Skeletal muscle satellite cell (primary cell): ENCODE data around the gene DNMT3A. TPM values are rescaled to one million over a fixed set of nuclear protein-coding genes. Genes with fewer than 3 reads are reported as not detected.

Experiments
- H3K27me3 ChIP-seq: 2 replicates; pipeline ENCODE4 v1.7.0; 2013; ENCODE audit warnings: low read length; ENCODE audit not compliant: control insufficient read depth, insufficient read depth
- H3K36me3 ChIP-seq: 2 replicates; pipeline ENCODE4 v1.7.0; 2013; ENCODE audit warnings: mild to moderate bottlenecking, control low read depth, low read length; ENCODE audit not compliant: insufficient read depth
- H3K4me1 ChIP-seq: 2 replicates; pipeline ENCODE4 v1.7.0; 2013; ENCODE audit warnings: low read length; ENCODE audit not compliant: control insufficient read depth, insufficient read depth
- H3K4me2 ChIP-seq: 2 replicates; pipeline ENCODE4 v1.7.0; 2013; ENCODE audit warnings: mild to moderate bottlenecking, low read length
- H3K4me3 ChIP-seq: 2 replicates; pipeline ENCODE4 v1.7.0; 2013; ENCODE audit warnings: low read length
- H3K9ac ChIP-seq: 2 replicates; pipeline ENCODE4 v1.7.0; 2013; ENCODE audit warnings: mild to moderate bottlenecking, low read depth, low read length, moderate library complexity
- H3K9me3 ChIP-seq: replicated peaks from 2 replicates; pipeline ENCODE4 v1.7.0; 2013; ENCODE audit warnings: mild to moderate bottlenecking, control low read depth, low read length
- small RNA-seq: library from RNA; depleted of rRNA; stranded (forward); fragments of <200 nt; gene quantifications from one replicate; pipeline ENCODE3, GENCODE V24; 2012

The DNMT3A gene

GRCh38 chr2:25198209-25198525 is 143.6 kb downstream of the DNMT3A start:
- peaks cover 4% of the 10 kb centered on the region for H3K4me1 ChIP-seq
- H3K9me3 ChIP-seq, result no peaks in the 10 kb centered on the region
- no peak overlapping the region for H3K4me2 ChIP-seq
- H3K9ac ChIP-seq, result no peak overlapping the region
- no peaks in the 10 kb centered on the region for H3K36me3 ChIP-seq
- H3K27me3 ChIP-seq, result peaks cover 17% of the 10 kb centered on the region
- H3K4me3 ChIP-seq, result no peak overlapping the region

- Histone ChIP-seq H3K27me3 (peaks cover 17% of the 10 kb centered on the region), H3K9ac (no peak overlapping the region), H3K36me3 (no peaks in the 10 kb centered on the region), H3K4me1 (peaks cover 4% of the 10 kb centered on the region), H3K9me3 (no peaks in the 10 kb centered on the region), H3K4me2 (no peak overlapping the region), H3K4me3 (no peak overlapping the region)
These were observed 144.2 kb downstream of the DNMT3A start for GRCh38 chr2:25197336-25198208.

- no peak overlapping the region for H3K4me3 ChIP-seq
- no peak overlapping the region for H3K4me2 ChIP-seq
- H3K27me3 ChIP-seq, result peaks cover 17% of the 10 kb centered on the region
- H3K4me1 ChIP-seq, result peaks cover 4% of the 10 kb centered on the region
- no peaks in the 10 kb centered on the region for H3K9me3 ChIP-seq
- no peaks in the 10 kb centered on the region for H3K36me3 ChIP-seq
- no peak overlapping the region for H3K9ac ChIP-seq
These were observed 147.1 kb downstream of the DNMT3A start for GRCh38 chr2:25194576-25195122.

GRCh38 chr2:25190536-25190935 is 151.2 kb downstream of the DNMT3A start:
- peaks cover 11% of the 10 kb centered on the region for H3K27me3 ChIP-seq
- H3K4me3 ChIP-seq, result no peak overlapping the region
- H3K4me1 ChIP-seq, result no peaks in the 10 kb centered on the region
- no peak overlapping the region for H3K9ac ChIP-seq
- no peaks in the 10 kb centered on the region for H3K36me3 ChIP-seq
- H3K9me3 ChIP-seq, result no peaks in the 10 kb centered on the region
- no peak overlapping the region for H3K4me2 ChIP-seq

GRCh38 chr2:25188405-25188804 is 153.3 kb downstream of the DNMT3A start:
- H3K36me3 ChIP-seq, result no peaks in the 10 kb centered on the region
- no peaks in the 10 kb centered on the region for H3K9me3 ChIP-seq
- no peak overlapping the region for H3K9ac ChIP-seq
- peaks cover 19% of the 10 kb centered on the region for H3K27me3 ChIP-seq
- no peak overlapping the region for H3K4me2 ChIP-seq
- H3K4me1 ChIP-seq, result no peaks in the 10 kb centered on the region
- no peak overlapping the region for H3K4me3 ChIP-seq

GRCh38 chr2:25187729-25188350 is 153.9 kb downstream of the DNMT3A start:
- H3K27me3 ChIP-seq, result peaks cover 19% of the 10 kb centered on the region
- H3K9ac ChIP-seq, result no peak overlapping the region
- no peaks in the 10 kb centered on the region for H3K36me3 ChIP-seq
- H3K4me3 ChIP-seq, result no peak overlapping the region
- no peaks in the 10 kb centered on the region for H3K4me1 ChIP-seq
- H3K4me2 ChIP-seq, result no peak overlapping the region
- H3K9me3 ChIP-seq, result no peaks in the 10 kb centered on the region

- Histone ChIP-seq H3K4me3 (no peak overlapping the region), H3K4me1 (no peaks in the 10 kb centered on the region), H3K36me3 (no peaks in the 10 kb centered on the region), H3K9me3 (no peaks in the 10 kb centered on the region), H3K4me2 (no peak overlapping the region), H3K9ac (no peak overlapping the region), H3K27me3 (peaks cover 26% of the 10 kb centered on the region)
These were observed 157.5 kb downstream of the DNMT3A start for GRCh38 chr2:25184254-25184653.

GRCh38 chr2:25178976-25179375 is 162.7 kb downstream of the DNMT3A start:
- Histone ChIP-seq H3K4me2 (no peak overlapping the region), H3K27me3 (peaks cover 51% of the 10 kb centered on the region), H3K4me3 (no peak overlapping the region), H3K9me3 (no peaks in the 10 kb centered on the region), H3K4me1 (no peaks in the 10 kb centered on the region), H3K36me3 (no peaks in the 10 kb centered on the region), H3K9ac (no peak overlapping the region)

Small RNA genes lying within 50 kb of the gene (small RNA-seq; reads per million reads assigned to genes)
- not detected for gene MIR1301
